ENCODE results near the gene ALKBH5.

DNA sequence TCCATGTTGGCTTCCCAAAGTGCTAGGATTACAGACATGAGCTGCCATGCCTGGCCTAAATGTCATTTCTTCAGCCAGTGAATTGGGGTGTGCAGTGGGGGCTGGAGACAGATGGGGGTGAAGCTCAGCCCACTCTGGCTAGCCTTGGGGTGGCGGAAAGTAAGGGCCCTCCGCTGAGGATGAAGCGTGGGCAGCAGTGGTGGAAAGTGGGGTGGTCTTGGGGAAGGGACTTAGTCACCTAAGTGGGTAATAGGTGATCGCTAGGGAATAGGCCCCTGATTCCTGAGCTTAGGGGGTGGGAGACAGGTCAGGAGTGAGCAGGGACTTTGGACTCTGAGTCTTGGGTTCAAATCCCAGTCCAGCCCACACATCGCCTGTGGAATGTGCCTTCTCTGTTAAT is 44.0 kb downstream of the ALKBH5 start:
- TF ChIP-seq, protein P1, sequence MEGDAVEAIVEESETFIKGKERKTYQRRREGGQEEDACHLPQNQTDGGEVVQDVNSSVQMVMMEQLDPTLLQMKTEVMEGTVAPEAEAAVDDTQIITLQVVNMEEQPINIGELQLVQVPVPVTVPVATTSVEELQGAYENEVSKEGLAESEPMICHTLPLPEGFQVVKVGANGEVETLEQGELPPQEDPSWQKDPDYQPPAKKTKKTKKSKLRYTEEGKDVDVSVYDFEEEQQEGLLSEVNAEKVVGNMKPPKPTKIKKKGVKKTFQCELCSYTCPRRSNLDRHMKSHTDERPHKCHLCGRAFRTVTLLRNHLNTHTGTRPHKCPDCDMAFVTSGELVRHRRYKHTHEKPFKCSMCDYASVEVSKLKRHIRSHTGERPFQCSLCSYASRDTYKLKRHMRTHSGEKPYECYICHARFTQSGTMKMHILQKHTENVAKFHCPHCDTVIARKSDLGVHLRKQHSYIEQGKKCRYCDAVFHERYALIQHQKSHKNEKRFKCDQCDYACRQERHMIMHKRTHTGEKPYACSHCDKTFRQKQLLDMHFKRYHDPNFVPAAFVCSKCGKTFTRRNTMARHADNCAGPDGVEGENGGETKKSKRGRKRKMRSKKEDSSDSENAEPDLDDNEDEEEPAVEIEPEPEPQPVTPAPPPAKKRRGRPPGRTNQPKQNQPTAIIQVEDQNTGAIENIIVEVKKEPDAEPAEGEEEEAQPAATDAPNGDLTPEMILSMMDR (conservative IDR thresholded peaks at IDR 0.05; ENCODE audit: low read depth in 2 of 2), result no peak
- TF ChIP-seq, protein P2, sequence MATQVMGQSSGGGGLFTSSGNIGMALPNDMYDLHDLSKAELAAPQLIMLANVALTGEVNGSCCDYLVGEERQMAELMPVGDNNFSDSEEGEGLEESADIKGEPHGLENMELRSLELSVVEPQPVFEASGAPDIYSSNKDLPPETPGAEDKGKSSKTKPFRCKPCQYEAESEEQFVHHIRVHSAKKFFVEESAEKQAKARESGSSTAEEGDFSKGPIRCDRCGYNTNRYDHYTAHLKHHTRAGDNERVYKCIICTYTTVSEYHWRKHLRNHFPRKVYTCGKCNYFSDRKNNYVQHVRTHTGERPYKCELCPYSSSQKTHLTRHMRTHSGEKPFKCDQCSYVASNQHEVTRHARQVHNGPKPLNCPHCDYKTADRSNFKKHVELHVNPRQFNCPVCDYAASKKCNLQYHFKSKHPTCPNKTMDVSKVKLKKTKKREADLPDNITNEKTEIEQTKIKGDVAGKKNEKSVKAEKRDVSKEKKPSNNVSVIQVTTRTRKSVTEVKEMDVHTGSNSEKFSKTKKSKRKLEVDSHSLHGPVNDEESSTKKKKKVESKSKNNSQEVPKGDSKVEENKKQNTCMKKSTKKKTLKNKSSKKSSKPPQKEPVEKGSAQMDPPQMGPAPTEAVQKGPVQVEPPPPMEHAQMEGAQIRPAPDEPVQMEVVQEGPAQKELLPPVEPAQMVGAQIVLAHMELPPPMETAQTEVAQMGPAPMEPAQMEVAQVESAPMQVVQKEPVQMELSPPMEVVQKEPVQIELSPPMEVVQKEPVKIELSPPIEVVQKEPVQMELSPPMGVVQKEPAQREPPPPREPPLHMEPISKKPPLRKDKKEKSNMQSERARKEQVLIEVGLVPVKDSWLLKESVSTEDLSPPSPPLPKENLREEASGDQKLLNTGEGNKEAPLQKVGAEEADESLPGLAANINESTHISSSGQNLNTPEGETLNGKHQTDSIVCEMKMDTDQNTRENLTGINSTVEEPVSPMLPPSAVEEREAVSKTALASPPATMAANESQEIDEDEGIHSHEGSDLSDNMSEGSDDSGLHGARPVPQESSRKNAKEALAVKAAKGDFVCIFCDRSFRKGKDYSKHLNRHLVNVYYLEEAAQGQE (IDR thresholded peaks at IDR 0.05; ENCODE audit: unreplicated experiment), result no peak
- TF ChIP-seq EZH2 (IDR thresholded peaks at IDR 0.05; ENCODE audit: low read depth, unreplicated experiment), result no peak
- no peak for TF ChIP-seq ZNF114 (CRISPR knock-in tag; IDR thresholded peaks at IDR 0.05)
- TF ChIP-seq POLR2AphosphoS5 (IDR thresholded peaks at IDR 0.05; ENCODE audit: low read depth), result no peak

Measured in GM23338 (cell line).